ENCODE results near the gene KCNJ10.

- TF ChIP-seq CTCF (IDR thresholded peaks at IDR 0.05; ENCODE audit: insufficient read depth, low read depth, low read length) (no peak), EZH2 (IDR thresholded peaks at IDR 0.05; ENCODE audit: insufficient read depth, low read length) (no peak)
These were observed 29.0 kb upstream of the KCNJ10 start for GRCh38 chr1:160098852-160099561.

Measured in astrocyte (in vitro differentiated cells and primary cell).